OCI-LY3 (cell line): ENCODE measurements around the gene GFPT2.

Source experiments
- H2AFZ ChIP-seq: fragments of 200-600, 300-600 bp; shearing (Covaris generic); 2 replicates; pipeline ENCODE4 v1.6.0; 2014; ENCODE audit warnings: antibody characterized with exemption, low read depth, low read length
- H3K27ac ChIP-seq: fragments of 200-600, 300-600 bp; sonication (generic); 2 replicates; pipeline ENCODE4 v1.5.1; 2014; ENCODE audit warnings: mild to moderate bottlenecking, low read length, moderate library complexity, mixed read lengths
- H3K27me3 ChIP-seq: fragments of 200-600, 300-600 bp; sonication (generic); 2 replicates; pipeline ENCODE4 v1.6.1; 2014; ENCODE audit warnings: low read depth, low read length, mixed read lengths
- H3K36me3 ChIP-seq: fragments of 200-600, 300-600 bp; sonication (generic); replicated peaks from 2 replicates; pipeline ENCODE3; 2014; ENCODE audit warnings: low read depth, low read length, mixed read lengths
- H3K4me1 ChIP-seq: fragments of 300-600, 200-600 bp; sonication (generic); 2 replicates; pipeline ENCODE4 v1.6.1; 2014; ENCODE audit warnings: low read length, mixed read lengths
- H3K4me2 ChIP-seq: fragments of 200-600, 300-600 bp; sonication (generic); 2 replicates; pipeline ENCODE4 v1.6.1; 2014; ENCODE audit warnings: low read length, mixed read lengths
- H3K4me3 ChIP-seq: fragments of 300-600, 200-600 bp; sonication (generic); 2 replicates; pipeline ENCODE4 v1.5.1; 2014; ENCODE audit warnings: antibody characterized with exemption, mild to moderate bottlenecking, low read length, moderate library complexity
- H3K79me2 ChIP-seq: fragments of 300-600, 200-600 bp; shearing (Covaris generic); 2 replicates; pipeline ENCODE4 v1.6.1; 2014; ENCODE audit warnings: mild to moderate bottlenecking, low read length, mixed read lengths
- H3K9ac ChIP-seq: fragments of 300-600, 200-600 bp; shearing (Covaris generic); 2 replicates; pipeline ENCODE4 v1.6.0; 2014; ENCODE audit warnings: mild to moderate bottlenecking, low read length, moderate library complexity
- H3K9me3 ChIP-seq: fragments of 200-600, 300-600 bp; shearing (Covaris generic); 2 replicates; pipeline ENCODE4 v1.6.1; 2014; ENCODE audit warnings: low read length, mixed read lengths; ENCODE audit not compliant: insufficient read depth
- H4K20me1 ChIP-seq: fragments of 200-600, 300-600 bp; sonication (generic); 2 replicates; pipeline ENCODE4 v1.6.1; 2016; ENCODE audit warnings: low read length, mixed read lengths; ENCODE audit not compliant: insufficient read depth
- EZH2phosphoT487 ChIP-seq: fragments of 200-600 bp; shearing (Covaris generic); IDR thresholded peaks from 2 replicates; pipeline ENCODE4 v1.6.1; 2018; ENCODE audit warnings: antibody characterized with exemption, mixed run types, low read depth
- TF ChIP-seq, protein P1 (sequence below): fragments of 200-600, 300-600 bp; sonication (generic); IDR thresholded peaks from 2 replicates; pipeline ENCODE4 v1.5.1; 2014; ENCODE audit warnings: antibody characterized with exemption, low read length, low read depth

The GFPT2 gene

DNA sequence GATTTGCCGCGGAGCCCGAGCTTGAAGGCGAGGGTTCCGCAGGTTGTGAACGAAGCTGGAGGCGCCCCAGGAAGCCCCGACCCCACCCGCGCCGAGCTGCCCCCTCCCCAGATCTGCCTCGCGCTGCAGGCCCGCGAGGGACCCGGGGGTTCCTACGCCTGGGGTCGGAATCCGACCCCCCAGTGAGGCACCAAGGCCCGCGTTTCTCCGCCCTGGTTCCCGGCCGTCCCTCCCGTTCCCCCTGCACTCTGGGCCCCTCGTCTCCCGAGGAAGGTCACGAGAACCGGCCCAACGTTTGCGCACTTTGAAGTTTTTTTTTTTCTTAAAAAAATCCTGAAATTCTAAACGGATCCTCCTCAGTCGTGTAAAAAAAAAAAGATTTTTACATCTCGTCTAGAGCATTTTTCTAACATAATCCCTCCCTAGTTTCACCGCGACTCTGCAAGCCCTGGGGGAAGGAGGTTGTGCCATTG is 880 bp upstream of the GFPT2 start:
- Histone ChIP-seq H2AFZ (no peak overlapping the region), H3K27me3 (no peaks in the 10 kb centered on the region), H3K4me3 (no peak overlapping the region), H3K9me3 (no peaks in the 10 kb centered on the region), H3K4me1 (no peaks in the 10 kb centered on the region), H3K79me2 (no peaks in the 10 kb centered on the region), H3K4me2 (no peak overlapping the region), H3K27ac (no peak overlapping the region), H3K36me3 (no peaks in the 10 kb centered on the region), H3K9ac (no peak overlapping the region), H4K20me1 (no peaks in the 10 kb centered on the region)
- TF ChIP-seq, protein P1, sequence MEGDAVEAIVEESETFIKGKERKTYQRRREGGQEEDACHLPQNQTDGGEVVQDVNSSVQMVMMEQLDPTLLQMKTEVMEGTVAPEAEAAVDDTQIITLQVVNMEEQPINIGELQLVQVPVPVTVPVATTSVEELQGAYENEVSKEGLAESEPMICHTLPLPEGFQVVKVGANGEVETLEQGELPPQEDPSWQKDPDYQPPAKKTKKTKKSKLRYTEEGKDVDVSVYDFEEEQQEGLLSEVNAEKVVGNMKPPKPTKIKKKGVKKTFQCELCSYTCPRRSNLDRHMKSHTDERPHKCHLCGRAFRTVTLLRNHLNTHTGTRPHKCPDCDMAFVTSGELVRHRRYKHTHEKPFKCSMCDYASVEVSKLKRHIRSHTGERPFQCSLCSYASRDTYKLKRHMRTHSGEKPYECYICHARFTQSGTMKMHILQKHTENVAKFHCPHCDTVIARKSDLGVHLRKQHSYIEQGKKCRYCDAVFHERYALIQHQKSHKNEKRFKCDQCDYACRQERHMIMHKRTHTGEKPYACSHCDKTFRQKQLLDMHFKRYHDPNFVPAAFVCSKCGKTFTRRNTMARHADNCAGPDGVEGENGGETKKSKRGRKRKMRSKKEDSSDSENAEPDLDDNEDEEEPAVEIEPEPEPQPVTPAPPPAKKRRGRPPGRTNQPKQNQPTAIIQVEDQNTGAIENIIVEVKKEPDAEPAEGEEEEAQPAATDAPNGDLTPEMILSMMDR, result no peak
- no peak for TF ChIP-seq EZH2phosphoT487

DNA sequence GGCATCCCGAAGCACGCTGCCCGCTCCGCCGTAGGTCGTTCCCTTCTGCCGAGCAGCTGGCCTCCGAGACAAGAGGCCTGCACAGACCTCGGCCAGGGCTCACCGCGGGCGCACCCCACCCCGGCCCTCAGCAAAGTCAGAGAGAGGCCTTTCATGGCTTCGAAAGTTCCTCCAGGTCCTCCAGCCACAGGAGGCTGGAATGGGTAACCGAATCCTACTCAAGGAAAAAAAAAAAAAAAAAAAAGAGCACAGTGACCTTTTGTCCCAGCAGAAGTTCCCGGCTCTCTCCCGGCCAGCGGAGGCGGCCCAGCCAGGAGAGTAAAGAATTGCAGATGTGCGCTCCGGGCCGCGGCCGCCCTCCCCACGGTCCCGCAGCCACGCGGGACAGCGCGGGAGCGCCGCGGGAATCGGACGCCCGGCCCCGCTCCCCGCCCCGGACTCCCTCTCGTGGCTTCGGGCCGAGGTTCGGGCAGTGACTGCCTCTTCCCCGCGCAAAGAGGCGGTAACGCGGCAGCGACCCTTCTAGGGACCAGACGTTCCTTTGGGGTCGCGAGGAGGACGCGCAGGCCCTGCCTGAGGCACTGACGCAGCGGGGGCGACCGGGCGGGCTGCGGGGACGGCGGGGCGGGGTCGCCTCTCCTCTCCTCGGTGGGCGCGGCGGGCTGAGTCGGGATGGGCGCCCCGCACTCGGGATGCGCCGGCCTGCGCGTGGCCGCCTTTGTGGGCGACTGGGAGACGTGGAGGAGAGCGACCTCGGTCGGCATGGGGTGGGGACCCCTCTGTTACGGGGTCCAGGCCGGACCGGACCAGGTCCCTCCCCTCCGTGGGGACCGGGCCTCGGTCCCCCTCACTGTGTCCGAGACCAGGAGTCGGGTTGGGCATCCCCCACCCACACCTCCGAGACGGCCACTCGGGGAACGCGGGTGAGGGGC is 754 bp downstream of the GFPT2 start:
- no peaks in the 10 kb centered on the region for H3K36me3 ChIP-seq
- H3K9ac ChIP-seq, result no peak overlapping the region
- H3K4me2 ChIP-seq, result no peak overlapping the region
- TF ChIP-seq, protein P1, result no peak
- TF ChIP-seq EZH2phosphoT487, result no peak
- H3K27ac ChIP-seq, result no peak overlapping the region
- no peak overlapping the region for H2AFZ ChIP-seq
- no peaks in the 10 kb centered on the region for H3K79me2 ChIP-seq
- H3K4me1 ChIP-seq, result no peaks in the 10 kb centered on the region
- H3K4me3 ChIP-seq, result no peak overlapping the region
- H3K9me3 ChIP-seq, result no peaks in the 10 kb centered on the region
- H3K27me3 ChIP-seq, result no peaks in the 10 kb centered on the region
- no peaks in the 10 kb centered on the region for H4K20me1 ChIP-seq

- Histone ChIP-seq H3K27me3 (no peaks in the 10 kb centered on the region), H3K27ac (no peak overlapping the region)
Observed at GRCh38 chr5:180350711-180351465, 2.2 kb downstream of the GFPT2 start.

More at GRCh38 chr5:180350711-180351465, 2.2 kb downstream of the GFPT2 start:
- H3K4me2 ChIP-seq, result no peak overlapping the region
- TF ChIP-seq EZH2phosphoT487, result no peak
- TF ChIP-seq, protein P1, result no peak
- no peaks in the 10 kb centered on the region for H3K9me3 ChIP-seq
- H3K9ac ChIP-seq, result no peak overlapping the region
- H3K4me3 ChIP-seq, result no peak overlapping the region
- H3K4me1 ChIP-seq, result no peaks in the 10 kb centered on the region
- no peaks in the 10 kb centered on the region for H3K79me2 ChIP-seq
- H2AFZ ChIP-seq, result no peak overlapping the region
- no peaks in the 10 kb centered on the region for H3K36me3 ChIP-seq
- H4K20me1 ChIP-seq, result no peaks in the 10 kb centered on the region
